H9 (cell line): ENCODE results near the gene CLCNKB. TPM values are rescaled to one million over a fixed set of nuclear protein-coding genes. Genes with fewer than 3 reads are reported as not detected.
A peak's percentile ranks its signal among the peaks of the same experiment; 100 is the strongest.

Experiments used
- DNase-seq: peaks from one replicate; pipeline ENCODE4 v3.0.0-alpha.2; 2017
- H2AFZ ChIP-seq: one replicate; pipeline ENCODE4 v1.6.1; 2013; ENCODE audit warnings: mild to moderate bottlenecking, low read length, control low read depth, moderate library complexity
- H2AK5ac ChIP-seq: 2 replicates; pipeline ENCODE4 v1.6.1; 2013; ENCODE audit warnings: low read length, control low read depth, mixed read lengths; ENCODE audit not compliant: insufficient read length
- H2BK120ac ChIP-seq: one replicate; pipeline ENCODE4 v1.6.1; 2013; ENCODE audit warnings: low read depth, mild to moderate bottlenecking, low read length, control low read depth, inconsistent platforms; ENCODE audit not compliant: poor library complexity, severe bottlenecking
- H2BK12ac ChIP-seq: 2 replicates; pipeline ENCODE4 v1.6.1; 2013; ENCODE audit warnings: low read length, control low read depth, mixed read lengths, low read depth; ENCODE audit not compliant: insufficient read length
- H2BK15ac ChIP-seq: 2 replicates; pipeline ENCODE4 v1.6.1; 2013; ENCODE audit warnings: low read depth, low read length, control low read depth
- H2BK20ac ChIP-seq: one replicate; pipeline ENCODE4 v1.6.1; 2013; ENCODE audit warnings: low read depth, mild to moderate bottlenecking, low read length, control low read depth, inconsistent platforms; ENCODE audit not compliant: poor library complexity, severe bottlenecking
- H2BK5ac ChIP-seq: 2 replicates; pipeline ENCODE4 v1.6.1; 2013; ENCODE audit warnings: low read length, control low read depth, mixed read lengths; ENCODE audit not compliant: insufficient read length
- H3K14ac ChIP-seq: 2 replicates; pipeline ENCODE4 v1.6.1; 2013; ENCODE audit warnings: low read length, control low read depth; ENCODE audit not compliant: insufficient read depth
- H3K18ac ChIP-seq: 2 replicates; pipeline ENCODE4 v1.6.1; 2013; ENCODE audit warnings: low read depth, mild to moderate bottlenecking, mixed read lengths, low read length, control low read depth; ENCODE audit not compliant: insufficient read length
- H3K23ac ChIP-seq: 2 replicates; pipeline ENCODE4 v1.6.1; 2013; ENCODE audit warnings: low read length, control low read depth, mixed read lengths, low read depth; ENCODE audit not compliant: insufficient read length
- H3K23me2 ChIP-seq: 2 replicates; pipeline ENCODE4 v1.6.1; 2013; ENCODE audit warnings: low read depth, mild to moderate bottlenecking, mixed read lengths, low read length, control low read depth; ENCODE audit not compliant: insufficient read length, poor library complexity, severe bottlenecking
- H3K27ac ChIP-seq: 2 replicates; pipeline ENCODE4 v1.5.1; 2013; ENCODE audit warnings: low read length, control low read depth, mixed read lengths, low read depth; ENCODE audit not compliant: insufficient read length
- H3K27me3 ChIP-seq: 2 replicates; pipeline ENCODE4 v1.6.1; 2013; ENCODE audit warnings: low read length, control low read depth, inconsistent platforms; ENCODE audit not compliant: insufficient read depth
- H3K4ac ChIP-seq: 2 replicates; pipeline ENCODE4 v1.6.1; 2013; ENCODE audit warnings: low read depth, mild to moderate bottlenecking, control low read depth, inconsistent platforms, low read length, moderate library complexity
- H3K4me1 ChIP-seq: 2 replicates; pipeline ENCODE4 v1.6.1; 2013; ENCODE audit warnings: low read length, control low read depth, inconsistent platforms; ENCODE audit not compliant: insufficient read depth
- H3K4me2 ChIP-seq: 2 replicates; pipeline ENCODE4 v1.6.1; 2013; ENCODE audit warnings: low read length, control low read depth, mixed read lengths; ENCODE audit not compliant: insufficient read length, insufficient read depth
- H3K56ac ChIP-seq: 2 replicates; pipeline ENCODE4 v1.6.1; 2013; ENCODE audit warnings: low read depth, mild to moderate bottlenecking, mixed read lengths, low read length, control low read depth; ENCODE audit not compliant: insufficient read length
- H3K79me1 ChIP-seq: 2 replicates; pipeline ENCODE4 v1.6.1; 2013; ENCODE audit warnings: low read depth, mild to moderate bottlenecking, moderate library complexity, low read length, control low read depth, inconsistent platforms; ENCODE audit not compliant: insufficient read depth, poor library complexity, severe bottlenecking
- H3K79me2 ChIP-seq: 2 replicates; pipeline ENCODE4 v1.6.1; 2013; ENCODE audit warnings: low read length, control low read depth, inconsistent platforms; ENCODE audit not compliant: insufficient read depth
- H3K9ac ChIP-seq: 2 replicates; pipeline ENCODE4 v1.6.1; 2013; ENCODE audit warnings: low read length, control low read depth, mixed read lengths; ENCODE audit not compliant: insufficient read length; ENCODE audit errors: extremely low read depth
- H3K9me3 ChIP-seq: one replicate; pipeline ENCODE4 v1.6.1; 2013; ENCODE audit warnings: low read depth, low read length, inconsistent platforms; ENCODE audit not compliant: control insufficient read depth
- H3T11ph ChIP-seq: one replicate; pipeline ENCODE4 v1.6.1; 2013; ENCODE audit warnings: mild to moderate bottlenecking, low read length, control low read depth, inconsistent platforms
- H4K20me1 ChIP-seq: one replicate; pipeline ENCODE4 v1.6.1; 2013; ENCODE audit not compliant: control insufficient read depth, insufficient read length, insufficient read depth
- H4K5ac ChIP-seq: 2 replicates; pipeline ENCODE4 v1.6.1; 2013; ENCODE audit warnings: low read depth, mild to moderate bottlenecking, mixed read lengths, low read length, control low read depth; ENCODE audit not compliant: insufficient read length
- H4K8ac ChIP-seq: replicated peaks from 2 replicates; pipeline ENCODE4 v1.6.1; 2013; ENCODE audit warnings: low read length, control low read depth, mixed read lengths, low read depth; ENCODE audit not compliant: insufficient read length
- H4K91ac ChIP-seq: 2 replicates; pipeline ENCODE4 v1.6.1; 2013; ENCODE audit warnings: low read depth, mild to moderate bottlenecking, moderate library complexity, mixed read lengths, low read length, control low read depth; ENCODE audit not compliant: insufficient read length
- H3K27ac Mint-ChIP-seq, 3 experiments: 2 replicates in 2 of 3; 3 replicates in 1 of 3; pipeline ENCODE4 v1.8.0; 2020 to 2021; ENCODE audit warnings: mixed read lengths in 3 of 3, mild to moderate bottlenecking in 1 of 3, moderate library complexity in 1 of 3
- H3K27me3 Mint-ChIP-seq: 2 replicates; pipeline ENCODE4 v1.8.0; 2021; ENCODE audit warnings: low read depth, mild to moderate bottlenecking, moderate library complexity, mixed read lengths
- H3K36me3 Mint-ChIP-seq, 3 experiments: 2 replicates in 2 of 3; 3 replicates in 1 of 3; pipeline ENCODE4 v1.8.0; 2020 to 2021; ENCODE audit warnings: low read depth in 3 of 3, mixed read lengths in 3 of 3; ENCODE audit not compliant: insufficient read depth in 1 of 3
- H3K4me1 Mint-ChIP-seq, 2 experiments: 2 replicates each; pipeline ENCODE4 v1.8.0; 2020; ENCODE audit warnings: mixed read lengths in 2 of 2
- H3K4me3 Mint-ChIP-seq, 2 experiments: 2 replicates in 1 of 2; 3 replicates in 1 of 2; pipeline ENCODE4 v1.8.0; 2020 to 2021; ENCODE audit warnings: mild to moderate bottlenecking in 2 of 2, mixed read lengths in 2 of 2, moderate library complexity in 1 of 2
- H3K9me3 Mint-ChIP-seq, 2 experiments: 2 replicates in 1 of 2; 3 replicates in 1 of 2; pipeline ENCODE4 v1.8.0; 2020; ENCODE audit warnings: mild to moderate bottlenecking in 2 of 2, mixed read lengths in 2 of 2, moderate library complexity in 1 of 2
- CTCF ChIP-seq: fragments of 200-600 bp; sonication (generic); conservative IDR thresholded peaks from 3 replicates; pipeline ENCODE4 v1.8.0; 2021; ENCODE audit warnings: antibody characterized with exemption, mild to moderate bottlenecking
- WGBS: extraction: QIAGEN DNeasy Blood & Tissue Kit; methylation state at CpG from one replicate; pipeline ENCODE4 v1.1.7; 2013; ENCODE audit warnings: missing lambda C conversion rate, low lambda C conversion rate, mixed read lengths; ENCODE audit not compliant: insufficient read length; ENCODE audit errors: extremely low coverage; 5-methylcytosine and 5-hydroxymethylcytosine counted together
- total RNA-seq: library from RNA; stranded (reverse); gene quantifications from 2 replicates; pipeline ENCODE4 v1.2.1, GENCODE V29; 2021

Gene CLCNKB
- total RNA-seq, 1 experiment from 2014 or later, result 1.7 TPM

GRCh38 chr1:16078925-16079656 lies 35.5 kb downstream of the CLCNKB start:
- H2AK5ac ChIP-seq, result no peak overlapping the region
- H2BK20ac ChIP-seq, result no peak overlapping the region
- no peak overlapping the region for H3K56ac ChIP-seq
- H2BK120ac ChIP-seq, result no peak overlapping the region
- H4K8ac ChIP-seq, result no peak overlapping the region
- no peak overlapping the region for H2AFZ ChIP-seq
- H3K18ac ChIP-seq, result no peak overlapping the region
- no peak overlapping the region for H3K27ac ChIP-seq
- H3K4me3 Mint-ChIP-seq, result no peak overlapping the region
- H3K4me1 Mint-ChIP-seq, result peaks cover 13% of the 10 kb centered on the region in 2 experiments
- H2BK15ac ChIP-seq, result no peak overlapping the region
- no peak overlapping the region for H3K23ac ChIP-seq
- no peaks in the 10 kb centered on the region; a peak in 1 of 5 replicates for H3K9me3 Mint-ChIP-seq
- H3K27me3 ChIP-seq, result peaks cover 4% of the 10 kb centered on the region; the same call in 1 of the 2 replicates
- no peak overlapping the region for H3K4ac ChIP-seq
- H3T11ph ChIP-seq, result no peak overlapping the region
- peaks cover 40% of the 10 kb centered on the region for H3K27me3 Mint-ChIP-seq
- no peaks in the 10 kb centered on the region for H3K79me2 ChIP-seq
- peak; percentile 88 for DNase-seq
- no peak overlapping the region for H2BK12ac ChIP-seq
- no peaks in the 10 kb centered on the region for H3K79me1 ChIP-seq
- H4K91ac ChIP-seq, result no peak overlapping the region
- H3K9me3 ChIP-seq, result no peaks in the 10 kb centered on the region
- H3K14ac ChIP-seq, result no peak overlapping the region
- H4K20me1 ChIP-seq, result no peaks in the 10 kb centered on the region
- no peak overlapping the region for H3K4me2 ChIP-seq
- peak overlapping the region in 1 of 3 experiments; percentile 70; a peak in 1 of 7 replicates for H3K27ac Mint-ChIP-seq
- no CpG with 5 or more reads among the region's 10 CpGs for WGBS
- no peak overlapping the region for H2BK5ac ChIP-seq
- no peaks in the 10 kb centered on the region for H3K36me3 Mint-ChIP-seq
- no peaks in the 10 kb centered on the region for H3K4me1 ChIP-seq
- no peaks in the 10 kb centered on the region for H3K23me2 ChIP-seq
- H4K5ac ChIP-seq, result no peak overlapping the region
- peak; percentile 94 for TF ChIP-seq CTCF
- no peak overlapping the region for H3K9ac ChIP-seq
